ENCODE measurements around the gene FKBP1B.

FKBP1B gene

GRCh38 chr2:24015562-24016375 lies 33.8 kb upstream of the FKBP1B start:
- Histone ChIP-seq H3K27ac (ENCODE audit: low read depth, low read length) (no peak overlapping the region), H3K36me3 (ENCODE audit: insufficient read depth, low read length) (no peaks in the 10 kb centered on the region), H3K9me3 (ENCODE audit: low read length) (no peaks in the 10 kb centered on the region), H3K9ac (ENCODE audit: low read length) (no peak overlapping the region), H3K4me3 (ENCODE audit: low read depth in 1 of 2, low read length in 2 of 2) (no peak overlapping the region), H3K27me3 (ENCODE audit: control insufficient read depth in 1 of 2, insufficient read depth in 2 of 2, low read length in 2 of 2) (peaks cover 7 to 10% of the 10 kb centered on the region in 2 donors), H3K4me1 (ENCODE audit: insufficient read depth, low read length) (no peaks in the 10 kb centered on the region)

DNA sequence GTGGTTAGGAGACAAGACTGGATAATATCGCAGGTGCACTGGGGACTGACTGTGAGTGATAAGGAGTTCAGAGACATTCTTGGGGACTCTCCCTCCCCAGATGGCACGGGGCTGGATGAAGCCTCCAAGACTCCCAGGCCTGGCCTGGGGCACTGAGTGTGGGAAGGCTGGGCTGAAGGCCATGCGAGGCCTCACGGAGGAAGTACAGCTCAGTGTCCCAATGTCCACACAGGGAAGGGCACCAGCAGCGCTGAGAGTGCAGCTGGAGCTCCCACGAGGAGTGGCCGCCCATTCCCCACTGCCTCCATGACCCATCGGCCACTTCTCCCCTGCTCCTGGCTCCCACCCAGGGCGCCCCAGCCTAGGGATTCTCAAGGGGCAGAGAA lies 33.2 kb upstream of the FKBP1B start:
- Histone ChIP-seq H3K27me3 (ENCODE audit: control insufficient read depth in 1 of 2, insufficient read depth in 2 of 2, low read length in 2 of 2) (peaks cover 1 to 4% of the 10 kb centered on the region in 2 donors), H3K27ac (ENCODE audit: low read depth, low read length) (no peak overlapping the region), H3K9ac (ENCODE audit: low read length) (no peak overlapping the region), H3K4me3 (ENCODE audit: low read depth in 1 of 2, low read length in 2 of 2) (no peak overlapping the region), H3K36me3 (ENCODE audit: insufficient read depth, low read length) (no peaks in the 10 kb centered on the region), H3K9me3 (ENCODE audit: low read length) (no peaks in the 10 kb centered on the region), H3K4me1 (ENCODE audit: insufficient read depth, low read length) (no peaks in the 10 kb centered on the region)

DNA sequence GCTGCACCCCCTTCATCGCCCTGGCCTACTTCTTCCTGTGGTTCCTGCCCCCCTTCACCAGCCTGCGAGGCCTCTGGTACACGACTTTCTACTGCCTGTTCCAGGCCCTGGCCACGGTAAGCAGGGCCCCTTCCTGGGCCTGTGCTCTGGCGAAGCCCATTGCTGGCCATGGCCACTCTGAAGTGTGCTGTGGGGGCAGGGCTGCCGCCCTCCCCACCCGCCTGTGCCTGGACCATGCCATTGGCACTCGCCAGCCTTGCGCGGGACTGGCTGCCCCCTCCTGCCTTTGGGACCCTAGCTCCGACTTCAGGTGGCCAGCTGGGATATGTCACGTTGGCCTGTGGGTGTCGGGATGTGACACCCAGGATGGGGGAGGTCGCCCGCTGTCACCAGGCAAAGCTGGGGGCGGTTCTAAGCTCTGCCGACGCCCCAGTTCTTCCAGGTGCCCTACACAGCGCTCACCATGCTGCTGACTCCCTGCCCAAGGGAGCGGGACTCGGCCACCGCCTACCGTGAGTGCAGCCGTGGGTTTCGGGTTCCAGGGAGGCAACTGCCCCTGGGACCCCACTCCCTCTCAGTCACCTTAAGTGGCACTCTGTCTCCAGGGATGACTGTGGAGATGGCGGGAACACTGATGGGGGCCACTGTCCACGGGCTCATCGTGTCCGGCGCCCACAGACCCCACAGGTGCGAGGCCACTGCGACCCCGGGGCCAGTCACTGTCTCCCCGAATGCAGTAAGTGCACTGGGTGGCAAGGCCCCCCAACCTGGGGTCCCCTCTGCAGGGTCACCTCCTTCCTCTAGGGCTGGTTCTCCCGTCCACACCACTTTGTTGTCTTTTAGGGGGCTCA lies 32.5 kb upstream of the FKBP1B start:
- H3K9me3 ChIP-seq (ENCODE audit: low read length) = no peaks in the 10 kb centered on the region
- H3K9ac ChIP-seq (ENCODE audit: low read length) = no peak overlapping the region
- no peak overlapping the region for H3K4me3 ChIP-seq (ENCODE audit: low read depth in 1 of 2, low read length in 2 of 2)
- H3K27ac ChIP-seq (ENCODE audit: low read depth, low read length) = no peak overlapping the region
- no peaks in the 10 kb centered on the region for H3K27me3 ChIP-seq (ENCODE audit: control insufficient read depth in 1 of 2, insufficient read depth in 2 of 2, low read length in 2 of 2)
- H3K36me3 ChIP-seq (ENCODE audit: insufficient read depth, low read length) = no peaks in the 10 kb centered on the region
- no peaks in the 10 kb centered on the region for H3K4me1 ChIP-seq (ENCODE audit: insufficient read depth, low read length)

DNA sequence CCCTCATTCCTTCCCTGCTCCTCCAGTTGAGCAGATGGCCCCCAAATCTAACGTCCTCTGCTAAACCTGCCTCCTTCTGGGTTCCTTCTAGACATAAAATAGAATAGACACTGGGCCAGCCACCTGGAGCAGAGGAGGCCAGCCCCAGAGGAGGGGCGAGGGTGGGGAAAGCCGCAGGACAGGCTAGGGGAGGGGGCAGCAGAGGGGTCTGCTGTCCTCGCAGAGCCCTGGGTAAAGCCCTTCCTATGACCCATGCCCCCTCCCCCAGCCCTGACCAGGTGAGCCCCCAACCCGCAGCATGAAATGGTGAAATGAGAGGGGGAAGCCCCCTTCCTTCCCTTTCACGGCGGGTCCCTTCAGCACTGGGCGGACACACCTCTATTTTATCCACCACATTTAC lies 31.8 kb upstream of the FKBP1B start:
- Histone ChIP-seq H3K36me3 (ENCODE audit: insufficient read depth, low read length) (no peaks in the 10 kb centered on the region), H3K9me3 (ENCODE audit: low read length) (no peaks in the 10 kb centered on the region), H3K9ac (ENCODE audit: low read length) (no peak overlapping the region), H3K27me3 (ENCODE audit: control insufficient read depth in 1 of 2, insufficient read depth in 2 of 2, low read length in 2 of 2) (no peaks in the 10 kb centered on the region), H3K4me1 (ENCODE audit: insufficient read depth, low read length) (no peaks in the 10 kb centered on the region), H3K27ac (ENCODE audit: low read depth, low read length) (no peak overlapping the region), H3K4me3 (ENCODE audit: low read depth in 1 of 2, low read length in 2 of 2) (no peak overlapping the region)

DNA sequence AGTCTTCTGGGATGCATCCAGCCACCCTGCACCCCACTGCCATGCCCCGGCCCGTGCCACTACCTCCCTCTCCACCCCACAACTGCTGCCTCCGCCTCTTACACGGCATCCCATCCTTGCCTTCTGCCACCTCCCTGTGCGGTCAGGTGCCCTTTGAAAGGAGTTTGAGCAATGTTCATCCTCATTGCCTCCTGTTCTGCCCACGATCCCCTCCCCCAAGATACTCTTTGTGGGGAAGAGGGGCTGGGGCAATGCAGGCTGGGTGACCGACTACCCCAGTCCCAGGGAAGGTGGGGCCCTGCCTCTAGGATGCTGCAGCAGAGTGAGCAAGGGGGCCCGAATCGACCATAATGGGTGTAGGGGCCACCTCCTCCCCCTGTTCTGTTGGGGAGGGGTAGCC lies 31.3 kb upstream of the FKBP1B start:
- H3K36me3 ChIP-seq (ENCODE audit: insufficient read depth, low read length) = no peaks in the 10 kb centered on the region
- no peaks in the 10 kb centered on the region for H3K4me1 ChIP-seq (ENCODE audit: insufficient read depth, low read length)
- H3K27ac ChIP-seq (ENCODE audit: low read depth, low read length) = no peak overlapping the region
- H3K27me3 ChIP-seq (ENCODE audit: control insufficient read depth in 1 of 2, insufficient read depth in 2 of 2, low read length in 2 of 2) = no peaks in the 10 kb centered on the region
- no peak overlapping the region for H3K9ac ChIP-seq (ENCODE audit: low read length)
- H3K4me3 ChIP-seq (ENCODE audit: low read depth in 1 of 2, low read length in 2 of 2) = no peak overlapping the region
- H3K9me3 ChIP-seq (ENCODE audit: low read length) = no peaks in the 10 kb centered on the region

DNA sequence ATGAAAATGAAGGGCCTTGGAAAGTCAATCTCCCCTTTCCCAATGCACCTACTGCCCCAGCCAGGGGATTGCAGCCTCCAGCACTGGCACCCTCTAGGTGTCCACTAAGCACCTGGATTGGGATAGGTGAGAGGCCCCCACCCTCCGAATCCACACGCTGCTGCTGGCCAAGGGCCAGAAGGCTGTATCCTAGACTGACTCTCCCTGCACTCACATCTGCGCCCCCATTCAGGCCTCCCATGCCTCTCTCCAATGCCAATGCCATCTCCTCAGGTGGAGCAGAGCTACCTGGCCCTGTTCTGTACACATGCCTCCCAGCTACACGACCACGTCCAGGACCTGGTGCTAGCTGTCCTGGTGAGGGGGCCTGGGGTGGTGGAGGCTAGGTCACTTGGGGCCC lies 29.8 kb upstream of the FKBP1B start:
- Histone ChIP-seq H3K9me3 (ENCODE audit: low read length) (no peaks in the 10 kb centered on the region), H3K4me1 (ENCODE audit: insufficient read depth, low read length) (no peaks in the 10 kb centered on the region), H3K4me3 (ENCODE audit: low read depth in 1 of 2, low read length in 2 of 2) (no peak overlapping the region), H3K36me3 (ENCODE audit: insufficient read depth, low read length) (no peaks in the 10 kb centered on the region), H3K9ac (ENCODE audit: low read length) (no peak overlapping the region), H3K27ac (ENCODE audit: low read depth, low read length) (no peak overlapping the region), H3K27me3 (ENCODE audit: control insufficient read depth in 1 of 2, insufficient read depth in 2 of 2, low read length in 2 of 2) (no peaks in the 10 kb centered on the region)

DNA sequence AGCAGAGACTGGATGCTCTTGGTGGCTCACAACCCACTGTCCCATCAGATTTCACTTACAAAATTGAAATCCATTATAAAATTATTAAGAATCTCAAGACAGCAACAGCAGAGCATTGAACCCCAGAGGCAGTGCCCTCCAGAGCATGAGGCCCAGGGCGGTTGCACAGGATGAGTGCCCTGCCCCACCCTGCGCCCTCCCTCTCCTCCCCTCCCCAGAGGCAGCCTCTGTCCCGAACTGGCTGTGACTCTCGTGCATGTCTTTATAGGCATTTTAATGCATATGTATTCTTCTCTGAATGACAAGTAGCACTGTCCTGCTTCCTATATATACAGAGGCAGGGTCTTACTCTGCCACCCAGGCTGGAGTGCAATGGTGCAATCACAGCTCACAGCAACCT lies 29.3 kb upstream of the FKBP1B start:
- Histone ChIP-seq H3K4me1 (ENCODE audit: insufficient read depth, low read length) (no peaks in the 10 kb centered on the region), H3K27me3 (ENCODE audit: control insufficient read depth in 1 of 2, insufficient read depth in 2 of 2, low read length in 2 of 2) (no peaks in the 10 kb centered on the region), H3K9ac (ENCODE audit: low read length) (no peak overlapping the region), H3K9me3 (ENCODE audit: low read length) (no peaks in the 10 kb centered on the region), H3K4me3 (ENCODE audit: low read depth in 1 of 2, low read length in 2 of 2) (no peak overlapping the region), H3K36me3 (ENCODE audit: insufficient read depth, low read length) (peaks cover 4% of the 10 kb centered on the region), H3K27ac (ENCODE audit: low read depth, low read length) (no peak overlapping the region)

DNA sequence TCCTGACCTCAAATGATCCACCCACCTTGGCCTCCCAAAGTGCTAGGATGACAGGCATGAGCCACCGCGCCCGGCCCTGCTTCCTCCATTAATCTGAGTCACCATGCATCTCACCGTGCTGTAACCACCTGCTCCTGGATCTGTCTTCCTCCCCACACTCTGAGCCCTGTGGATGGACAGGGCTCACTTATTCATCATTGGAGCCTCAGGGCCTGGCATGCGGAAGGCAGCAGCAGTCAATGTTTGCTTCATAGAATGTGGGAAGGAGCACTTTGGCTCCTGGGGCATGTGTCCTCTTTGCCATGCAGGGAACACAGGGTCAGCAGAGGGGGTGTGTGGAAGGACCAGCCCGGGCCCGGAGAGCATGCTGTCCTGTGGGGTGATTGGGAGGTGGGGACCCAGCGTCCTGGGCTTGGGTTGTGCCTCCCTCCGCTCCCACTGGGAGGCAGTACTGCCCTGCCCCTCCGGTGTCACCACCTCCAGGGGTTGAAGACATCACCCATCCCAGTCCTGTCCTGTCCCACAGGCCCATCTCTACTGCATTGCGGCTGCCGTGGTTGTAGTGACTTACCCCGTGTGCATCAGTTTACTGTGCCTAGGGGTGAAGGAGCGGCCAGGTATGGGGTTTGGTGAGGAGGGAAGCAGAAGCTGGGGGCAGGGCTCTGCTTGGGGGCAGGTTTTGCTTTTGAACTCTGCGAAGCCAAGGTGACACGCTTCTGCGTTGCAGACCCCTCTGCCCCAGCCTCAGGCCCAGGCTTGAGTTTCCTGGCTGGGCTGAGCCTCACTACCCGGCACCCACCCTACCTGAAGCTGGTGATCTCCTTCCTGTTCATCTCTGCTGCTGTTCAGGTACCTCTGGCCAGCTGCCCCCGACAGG lies 28.2 kb upstream of the FKBP1B start:
- H3K27me3 ChIP-seq (ENCODE audit: control insufficient read depth in 1 of 2, insufficient read depth in 2 of 2, low read length in 2 of 2) = no peaks in the 10 kb centered on the region
- H3K4me1 ChIP-seq (ENCODE audit: insufficient read depth, low read length) = no peaks in the 10 kb centered on the region
- H3K27ac ChIP-seq (ENCODE audit: low read depth, low read length) = no peak overlapping the region
- no peak overlapping the region for H3K9ac ChIP-seq (ENCODE audit: low read length)
- no peaks in the 10 kb centered on the region for H3K9me3 ChIP-seq (ENCODE audit: low read length)
- no peak overlapping the region for H3K4me3 ChIP-seq (ENCODE audit: low read depth in 1 of 2, low read length in 2 of 2)
- H3K36me3 ChIP-seq (ENCODE audit: insufficient read depth, low read length) = peaks cover 4% of the 10 kb centered on the region

GRCh38 chr2:24022324-24022974 lies 27.1 kb upstream of the FKBP1B start:
- Histone ChIP-seq H3K9me3 (ENCODE audit: low read length) (no peaks in the 10 kb centered on the region), H3K9ac (ENCODE audit: low read length) (no peak overlapping the region), H3K4me3 (ENCODE audit: low read depth in 1 of 2, low read length in 2 of 2) (no peak overlapping the region), H3K4me1 (ENCODE audit: insufficient read depth, low read length) (no peaks in the 10 kb centered on the region), H3K36me3 (ENCODE audit: insufficient read depth, low read length) (peaks cover 4% of the 10 kb centered on the region), H3K27ac (ENCODE audit: low read depth, low read length) (no peak overlapping the region), H3K27me3 (ENCODE audit: control insufficient read depth in 1 of 2, insufficient read depth in 2 of 2, low read length in 2 of 2) (no peaks in the 10 kb centered on the region)

GRCh38 chr2:24022975-24023575 lies 26.5 kb upstream of the FKBP1B start:
- peaks cover 4% of the 10 kb centered on the region for H3K36me3 ChIP-seq (ENCODE audit: insufficient read depth, low read length)
- H3K9me3 ChIP-seq (ENCODE audit: low read length) = no peaks in the 10 kb centered on the region
- H3K4me3 ChIP-seq (ENCODE audit: low read depth in 1 of 2, low read length in 2 of 2) = no peak overlapping the region
- no peak overlapping the region for H3K27ac ChIP-seq (ENCODE audit: low read depth, low read length)
- no peaks in the 10 kb centered on the region for H3K27me3 ChIP-seq (ENCODE audit: control insufficient read depth in 1 of 2, insufficient read depth in 2 of 2, low read length in 2 of 2)
- no peaks in the 10 kb centered on the region for H3K4me1 ChIP-seq (ENCODE audit: insufficient read depth, low read length)
- H3K9ac ChIP-seq (ENCODE audit: low read length) = no peak overlapping the region

Data from muscle layer of colon (tissue), 2 donors.